Thyroid gland (tissue), 4 donors: ENCODE results near the gene PRSS33.

Experiments used
- CTCF ChIP-seq, 6 experiments: fragments of 200-600 bp in 3 of 6; fragments of 450-650 bp in 3 of 6; sonication (generic) in 3 of 6; IDR thresholded peaks; one replicate each; pipeline ENCODE4 v1.5.1; 2016 to 2019; ENCODE audit warnings: antibody characterized with exemption in 6 of 6, mild to moderate bottlenecking in 2 of 6, inconsistent platforms in 1 of 6, moderate library complexity in 1 of 6
- POLR2A ChIP-seq, 2 donors: fragments of 450-650 bp; IDR thresholded peaks; one replicate each; pipeline ENCODE4 v1.6.1; 2017; ENCODE audit warnings: antibody characterized with exemption in 2 of 2, mild to moderate bottlenecking in 2 of 2, moderate library complexity in 1 of 2

GRCh38 chr16:2826591-2827373 lies 39.4 kb upstream of the PRSS33 start:
- TF ChIP-seq CTCF (IDR thresholded peaks at IDR 0.05) (no peak), POLR2A (IDR thresholded peaks at IDR 0.05) (no peak)
